MCF 10A (cell line): Measurements from ENCODE around the gene C4orf17. TPM values are rescaled to one million over a fixed set of nuclear protein-coding genes. Genes with fewer than 3 reads are reported as not detected.

Experiments used
- BruUV-seq: library from RNA; stranded (reverse); fragments of 400-500 nt; replicated peaks from 2 replicates; lab custom pipeline; 2021; lab: Mats Ljungman, UMichigan
- CTCF ChIA-PET: fragments of 300-600 bp; sonication (Branson Sonifier 250); formaldehyde crosslinking; extraction: SDS; loops from one replicate; lab custom pipeline; 2021; ENCODE audit warnings: antibody characterized with exemption, inconsistent platforms; lab: Yijun Ruan, JAX
- POLR2A ChIA-PET: fragments of 300-600, 350-650 bp; sonication (Branson Sonifier 250); formaldehyde crosslinking; extraction: SDS; loops from one replicate; lab custom pipeline; 2020; ENCODE audit warnings: antibody characterized with exemption, inconsistent platforms; lab: Yijun Ruan, JAX
- DNase-seq: peaks from one replicate; pipeline ENCODE4 v3.0.0-alpha.2; 2018; ENCODE audit not compliant: unreplicated experiment
- H3K27ac Mint-ChIP-seq: one replicate; pipeline ENCODE4 v1.8.0; 2022; ENCODE audit warnings: mild to moderate bottlenecking, low read depth, mixed read lengths; ENCODE audit not compliant: unreplicated experiment
- H3K27me3 Mint-ChIP-seq: one replicate; pipeline ENCODE4 v1.8.0; 2022; ENCODE audit warnings: mixed read lengths; ENCODE audit not compliant: insufficient read depth, unreplicated experiment
- H3K36me3 Mint-ChIP-seq: one replicate; pipeline ENCODE4 v1.8.0; 2022; ENCODE audit warnings: mild to moderate bottlenecking, moderate library complexity, mixed read lengths; ENCODE audit not compliant: insufficient read depth, unreplicated experiment
- H3K4me1 Mint-ChIP-seq: one replicate; pipeline ENCODE4 v1.8.0; 2022; ENCODE audit warnings: mixed read lengths; ENCODE audit not compliant: insufficient read depth, unreplicated experiment
- H3K4me3 Mint-ChIP-seq: one replicate; pipeline ENCODE4 v1.8.0; 2022; ENCODE audit warnings: mild to moderate bottlenecking, moderate library complexity, mixed read lengths; ENCODE audit not compliant: unreplicated experiment
- H3K9me3 Mint-ChIP-seq: one replicate; pipeline ENCODE4 v1.8.0; 2022; ENCODE audit warnings: mixed read lengths; ENCODE audit not compliant: unreplicated experiment
- intact Hi-C: fragments of 100-400 bp; cut with micrococcal nuclease; formaldehyde crosslinking; loops from 2 replicates; pipeline ENCODE4 v1.14.1; 2022
- total RNA-seq: library from RNA; stranded (reverse); gene quantifications from 2 replicates; pipeline ENCODE4 v1.2.3, GENCODE V29; 2022
- TF ChIP-seq, protein P1 (sequence below): fragments of 200-600 bp; IDR thresholded peaks from one replicate; pipeline ENCODE4 v1.8.0; 2022; ENCODE audit warnings: antibody characterized with exemption, mild to moderate bottlenecking; ENCODE audit not compliant: unreplicated experiment

Gene C4orf17
- total RNA-seq, 1 experiment from 2014 or later = not detected

DNA sequence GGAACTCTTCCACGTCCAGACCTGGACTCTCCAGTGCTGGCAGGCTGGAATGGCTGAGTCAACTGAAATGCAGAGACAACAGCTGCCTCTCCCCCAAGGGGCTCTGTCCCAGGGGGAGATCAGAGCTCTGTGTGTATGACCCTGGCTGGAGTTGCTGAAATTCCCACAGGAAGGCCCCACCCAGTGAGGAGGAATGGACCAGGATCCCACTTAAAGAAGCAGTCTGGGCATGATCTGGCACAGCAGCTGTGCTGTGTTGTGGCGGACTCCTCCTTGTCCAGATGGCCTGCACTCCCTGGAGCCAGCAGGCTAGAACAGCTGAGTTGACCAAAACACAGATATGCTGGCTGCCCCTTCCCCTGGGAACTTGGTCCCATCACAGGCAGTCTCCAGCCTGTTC, 25.4 kb downstream of the C4orf17 start:
- no peaks in the 10 kb centered on the region for H3K9me3 Mint-ChIP-seq
- H3K4me1 Mint-ChIP-seq = no peaks in the 10 kb centered on the region
- CTCF ChIA-PET = no interaction called here
- no peak for DNase-seq
- intact Hi-C loops = no loop called here
- H3K27ac Mint-ChIP-seq = no peak overlapping the region
- TF ChIP-seq, protein P1, sequence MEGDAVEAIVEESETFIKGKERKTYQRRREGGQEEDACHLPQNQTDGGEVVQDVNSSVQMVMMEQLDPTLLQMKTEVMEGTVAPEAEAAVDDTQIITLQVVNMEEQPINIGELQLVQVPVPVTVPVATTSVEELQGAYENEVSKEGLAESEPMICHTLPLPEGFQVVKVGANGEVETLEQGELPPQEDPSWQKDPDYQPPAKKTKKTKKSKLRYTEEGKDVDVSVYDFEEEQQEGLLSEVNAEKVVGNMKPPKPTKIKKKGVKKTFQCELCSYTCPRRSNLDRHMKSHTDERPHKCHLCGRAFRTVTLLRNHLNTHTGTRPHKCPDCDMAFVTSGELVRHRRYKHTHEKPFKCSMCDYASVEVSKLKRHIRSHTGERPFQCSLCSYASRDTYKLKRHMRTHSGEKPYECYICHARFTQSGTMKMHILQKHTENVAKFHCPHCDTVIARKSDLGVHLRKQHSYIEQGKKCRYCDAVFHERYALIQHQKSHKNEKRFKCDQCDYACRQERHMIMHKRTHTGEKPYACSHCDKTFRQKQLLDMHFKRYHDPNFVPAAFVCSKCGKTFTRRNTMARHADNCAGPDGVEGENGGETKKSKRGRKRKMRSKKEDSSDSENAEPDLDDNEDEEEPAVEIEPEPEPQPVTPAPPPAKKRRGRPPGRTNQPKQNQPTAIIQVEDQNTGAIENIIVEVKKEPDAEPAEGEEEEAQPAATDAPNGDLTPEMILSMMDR = no peak
- POLR2A ChIA-PET = no interaction called here
- no TSS peak for BruUV-seq
- no peaks in the 10 kb centered on the region for H3K27me3 Mint-ChIP-seq
- no peaks in the 10 kb centered on the region for H3K36me3 Mint-ChIP-seq
- no peak overlapping the region for H3K4me3 Mint-ChIP-seq

GRCh38 chr4:99536848-99537247, 26.0 kb downstream of the C4orf17 start:
- Mint-ChIP-seq H3K36me3 (no peaks in the 10 kb centered on the region), H3K9me3 (no peaks in the 10 kb centered on the region), H3K4me3 (no peak overlapping the region), H3K27ac (no peak overlapping the region), H3K27me3 (no peaks in the 10 kb centered on the region), H3K4me1 (no peaks in the 10 kb centered on the region)
- CTCF ChIA-PET = interaction anchor here (0.6 to 1.3 kb wide), 4 partner anchors 17 to 419 kb away, joined by 3 to 5 read pairs (median 3); no protein-coding TSS in a partner anchor
- no TSS peak for BruUV-seq
- no peak for DNase-seq
- intact Hi-C loops = no loop called here
- POLR2A ChIA-PET = no interaction called here
- TF ChIP-seq, protein P1 = no peak

GRCh38 chr4:99537674-99538073, 26.9 kb downstream of the C4orf17 start:
- Mint-ChIP-seq H3K36me3 (no peaks in the 10 kb centered on the region), H3K4me1 (no peaks in the 10 kb centered on the region), H3K27me3 (no peaks in the 10 kb centered on the region), H3K4me3 (no peak overlapping the region), H3K27ac (no peak overlapping the region), H3K9me3 (no peaks in the 10 kb centered on the region)
- intact Hi-C loops = no loop called here
- TF ChIP-seq, protein P1 = no peak
- CTCF ChIA-PET = interaction anchor here (0.6 to 1.3 kb wide), 5 partner anchors 74 to 420 kb away, joined by 3 to 5 read pairs (median 3); no protein-coding TSS in a partner anchor
- no peak for DNase-seq
- BruUV-seq = no TSS peak
- POLR2A ChIA-PET = no interaction called here

DNA sequence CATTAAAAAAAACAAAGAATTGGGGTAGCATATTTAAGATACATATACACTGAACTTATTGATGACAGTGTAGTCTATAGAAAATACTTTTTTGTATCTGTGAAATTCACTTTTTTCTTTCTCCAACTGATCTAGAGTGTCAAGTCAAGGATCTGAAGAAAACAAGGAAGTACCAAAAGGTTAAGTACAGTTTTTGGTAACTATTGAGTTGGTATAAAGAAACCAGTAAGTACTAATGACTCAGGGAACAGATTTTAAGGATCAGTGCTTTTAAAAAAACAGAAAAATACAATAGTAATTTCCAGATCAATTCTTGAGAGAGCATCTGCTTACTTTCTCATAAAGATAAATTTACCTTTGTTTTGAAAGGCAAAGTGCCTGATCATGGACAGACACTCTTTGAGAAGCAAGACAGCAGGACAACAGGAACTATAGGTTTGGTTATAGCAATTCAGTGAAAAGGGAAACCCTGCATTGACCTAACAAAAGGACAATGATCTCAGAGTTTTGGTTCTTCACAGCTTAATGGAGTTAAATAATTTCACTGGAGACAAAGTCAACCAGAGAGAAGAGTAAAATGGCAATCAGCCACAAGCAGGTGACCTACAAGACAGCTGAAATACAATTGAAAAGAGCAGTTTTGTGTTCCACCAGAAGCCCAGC, 29.6 kb downstream of the C4orf17 start:
- Mint-ChIP-seq H3K36me3 (no peaks in the 10 kb centered on the region), H3K4me3 (no peak overlapping the region), H3K4me1 (no peaks in the 10 kb centered on the region), H3K27me3 (no peaks in the 10 kb centered on the region), H3K9me3 (no peaks in the 10 kb centered on the region), H3K27ac (no peak overlapping the region)
- ChIA-PET POLR2A (no interaction called here), CTCF (interaction anchor here (0.6 to 0.7 kb wide), 2 partner anchors 170 to 409 kb away, joined by 3 read pairs; no protein-coding TSS in a partner anchor)
- TF ChIP-seq, protein P1 = no peak
- DNase-seq = no peak
- intact Hi-C loops = no loop called here
- no TSS peak for BruUV-seq
